HG02588 (cell line): ENCODE measurements around the gene CD8B2.
"Not testable (repeated sequence)": the region's sequence is repeated elsewhere in the genome, so short reads cannot be mapped to it uniquely, and the experiment has no call there.

ENCODE experiments used
- ATAC-seq: cut with Tn5 transposase; IDR thresholded peaks from one replicate; pipeline ENCODE4 v1.9.1; 2021; ENCODE audit warnings: mild to moderate bottlenecking, moderate library complexity; ENCODE audit not compliant: unreplicated experiment

Gene CD8B2

GRCh38 chr2:106511476-106511901, 24.3 kb downstream of the CD8B2 start:
- not testable (repeated sequence) for ATAC-seq

GRCh38 chr2:106511934-106512333, 24.8 kb downstream of the CD8B2 start:
- not testable (repeated sequence) for ATAC-seq

DNA sequence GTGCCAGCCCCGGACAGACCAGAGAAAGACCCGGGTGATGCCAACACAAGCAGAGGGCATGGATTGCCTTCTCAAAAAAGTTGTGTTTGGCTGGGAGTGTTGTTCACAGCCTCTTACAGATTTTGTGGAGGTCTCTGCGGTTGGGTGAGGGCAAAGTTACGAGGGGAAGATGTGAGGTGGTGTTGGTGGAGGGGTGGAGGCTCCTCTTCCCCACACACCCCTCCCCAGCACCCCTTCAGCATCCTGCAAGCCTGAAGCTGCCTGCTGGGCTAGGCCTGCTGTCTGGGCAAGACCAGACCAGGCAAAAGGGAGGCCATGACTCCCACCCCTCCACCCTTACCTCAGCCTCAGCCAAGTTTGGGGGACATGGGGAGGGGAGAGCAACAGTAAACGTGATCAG, 26.2 kb downstream of the CD8B2 start:
- ATAC-seq = not testable (repeated sequence)

GRCh38 chr2:106514827-106515226, 27.7 kb downstream of the CD8B2 start:
- not testable (repeated sequence) for ATAC-seq

DNA sequence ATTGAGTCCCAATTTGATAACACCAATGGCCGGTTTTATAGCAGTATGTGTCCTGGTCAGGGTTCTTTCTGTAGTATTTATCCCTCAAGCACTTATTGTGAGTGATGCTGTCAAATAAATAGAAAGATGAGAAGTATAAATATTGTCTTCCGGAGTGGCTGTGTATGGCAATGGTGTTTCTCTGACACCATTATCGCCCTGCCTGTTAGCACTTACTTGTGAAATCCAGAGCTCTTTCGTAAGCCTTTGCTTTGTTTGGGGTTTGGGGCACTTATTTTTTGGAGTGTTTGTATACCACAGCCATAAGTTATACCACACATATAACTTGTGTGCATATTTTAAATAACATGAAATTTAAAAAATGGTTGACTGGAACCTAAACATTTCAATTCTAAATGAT, 29.3 kb downstream of the CD8B2 start:
- ATAC-seq = no peak

- no peak for ATAC-seq
Observed at GRCh38 chr2:106516864-106517263, 29.7 kb downstream of the CD8B2 start.

DNA sequence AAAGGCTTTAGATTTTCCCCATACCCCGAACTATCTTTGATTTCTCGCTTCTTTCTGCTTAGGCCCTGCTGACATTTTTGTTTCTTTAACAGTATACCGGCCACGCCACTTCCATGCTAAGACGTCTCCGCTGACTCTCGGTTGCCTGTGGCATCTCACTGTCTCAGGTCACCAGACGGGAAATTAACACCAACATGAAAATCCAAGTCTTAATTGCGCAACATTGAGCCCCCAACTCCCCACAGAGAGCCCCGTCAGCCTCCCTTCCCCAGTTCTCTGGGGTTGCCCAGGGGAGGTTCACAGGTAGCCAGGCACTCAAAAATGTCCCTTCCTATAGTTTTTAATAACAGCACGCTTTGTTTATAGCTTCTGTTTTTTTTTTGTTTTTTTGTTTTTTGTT, 30.2 kb downstream of the CD8B2 start:
- no peak for ATAC-seq

- ATAC-seq = no peak
Observed at GRCh38 chr2:106519767-106520166, 32.6 kb downstream of the CD8B2 start.

- no peak for ATAC-seq
Observed at GRCh38 chr2:106521016-106521415, 33.9 kb downstream of the CD8B2 start.

- ATAC-seq = no peak
Observed at GRCh38 chr2:106523976-106524665, 37.0 kb downstream of the CD8B2 start.

- ATAC-seq = no peak
Observed at GRCh38 chr2:106530866-106531265, 43.7 kb downstream of the CD8B2 start.

DNA sequence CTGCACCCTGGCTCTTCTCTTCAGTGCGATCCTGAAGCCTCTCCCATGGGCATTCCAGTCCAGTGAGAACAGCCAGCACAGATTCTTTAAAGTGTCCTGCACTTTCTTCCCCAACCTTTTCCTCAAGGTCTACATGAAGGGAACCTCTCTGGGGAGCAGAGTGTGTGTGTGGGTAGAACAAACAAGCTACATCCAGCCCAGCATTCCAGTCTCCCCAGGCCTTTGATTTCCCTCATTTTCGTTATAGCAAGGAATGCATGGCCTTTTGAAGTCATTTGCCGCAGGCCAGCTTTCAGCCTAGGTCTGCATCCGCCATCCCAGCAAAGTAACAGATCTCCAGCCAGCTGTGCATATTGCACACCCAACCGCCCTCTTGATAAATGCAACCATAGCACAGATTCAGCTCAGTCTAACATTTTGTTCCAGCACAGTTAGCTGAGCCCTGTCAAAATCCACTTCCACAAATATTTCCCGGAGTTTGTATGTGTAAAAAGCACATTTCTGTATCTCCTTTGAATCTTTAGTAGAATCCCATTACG, 44.6 kb downstream of the CD8B2 start:
- no peak for ATAC-seq

GRCh38 chr2:106532236-106532635, 45.1 kb downstream of the CD8B2 start:
- ATAC-seq = no peak

GRCh38 chr2:106534471-106534870, 47.3 kb downstream of the CD8B2 start:
- no peak for ATAC-seq

GRCh38 chr2:106536490-106536889, 49.3 kb downstream of the CD8B2 start:
- no peak for ATAC-seq

DNA sequence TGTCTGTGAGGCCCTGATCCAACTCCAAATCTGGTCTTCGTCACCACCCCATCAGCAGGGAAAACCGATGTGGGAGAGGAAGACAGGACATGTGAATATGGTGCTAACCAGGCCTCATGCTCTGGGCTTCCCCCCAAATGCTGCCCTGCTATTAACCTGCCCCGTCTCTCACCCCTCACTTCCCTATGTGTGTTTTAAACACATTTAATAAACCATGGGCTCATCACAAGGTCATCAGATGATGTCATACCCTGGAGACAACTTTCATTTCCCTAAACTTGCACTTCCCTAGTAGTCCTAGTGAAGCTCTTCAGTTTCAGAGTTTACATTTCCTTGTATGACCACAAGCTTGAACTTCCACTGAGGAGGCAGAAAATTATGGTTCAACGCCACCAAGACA, 49.9 kb downstream of the CD8B2 start:
- ATAC-seq = no peak

- no peak for ATAC-seq
Observed at GRCh38 chr2:106537791-106538191, 50.6 kb downstream of the CD8B2 start.

- ATAC-seq = no peak
Observed at GRCh38 chr2:106540886-106541285, 53.7 kb downstream of the CD8B2 start.

DNA sequence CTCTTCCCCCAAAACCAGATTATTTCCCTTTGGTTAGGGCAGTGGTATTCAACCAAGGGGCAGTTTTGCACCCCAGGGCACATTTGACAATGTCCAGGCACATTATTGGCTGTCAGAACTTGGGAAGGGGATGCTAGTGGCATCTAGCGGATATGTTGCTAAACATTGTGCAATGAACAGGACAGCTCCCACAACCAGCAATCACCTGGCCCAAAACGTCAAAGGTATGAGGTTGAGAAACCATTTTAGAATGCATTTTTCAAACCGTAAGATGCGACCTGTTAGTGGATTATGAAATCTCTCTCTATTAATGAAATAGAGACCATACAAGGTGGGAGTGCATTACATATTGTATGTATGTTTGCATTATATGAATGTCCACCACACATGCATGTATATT, 54.2 kb downstream of the CD8B2 start:
- ATAC-seq = no peak

- peak; percentile 93 for ATAC-seq
Observed at GRCh38 chr2:106542746-106543359, 55.7 kb downstream of the CD8B2 start.

GRCh38 chr2:106545007-106545406, 57.8 kb downstream of the CD8B2 start:
- no peak for ATAC-seq

GRCh38 chr2:106546391-106546990, 59.3 kb downstream of the CD8B2 start:
- no peak for ATAC-seq
